Fibroblast of skin of right biceps (primary cell): Measurements from ENCODE around the gene SUSD2.

ENCODE experiments used
- DNase-seq: peaks from one replicate; pipeline ENCODE4 v3.0.0-alpha.2; 2013

Gene SUSD2

DNA sequence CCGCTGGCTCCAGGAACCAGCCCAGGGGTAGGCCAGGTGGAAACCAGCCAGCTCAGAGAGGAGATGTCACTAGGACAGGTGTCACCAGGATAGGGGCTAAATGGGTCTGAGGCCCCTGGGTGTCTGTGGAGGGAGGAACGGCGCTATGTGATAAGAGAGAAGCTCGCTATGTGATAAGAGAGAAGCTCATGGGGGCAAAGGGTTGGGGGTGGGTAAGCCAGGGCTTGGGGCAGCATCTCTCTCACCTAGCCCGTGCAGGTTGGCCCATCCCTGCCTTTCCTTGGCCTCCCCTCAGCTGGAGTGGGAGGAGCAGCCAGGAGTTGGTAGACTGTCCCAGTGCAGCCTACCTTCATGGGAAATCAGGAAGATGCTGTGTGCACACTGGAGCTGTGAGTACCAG, 26.5 kb upstream of the SUSD2 start:
- no peak for DNase-seq

DNA sequence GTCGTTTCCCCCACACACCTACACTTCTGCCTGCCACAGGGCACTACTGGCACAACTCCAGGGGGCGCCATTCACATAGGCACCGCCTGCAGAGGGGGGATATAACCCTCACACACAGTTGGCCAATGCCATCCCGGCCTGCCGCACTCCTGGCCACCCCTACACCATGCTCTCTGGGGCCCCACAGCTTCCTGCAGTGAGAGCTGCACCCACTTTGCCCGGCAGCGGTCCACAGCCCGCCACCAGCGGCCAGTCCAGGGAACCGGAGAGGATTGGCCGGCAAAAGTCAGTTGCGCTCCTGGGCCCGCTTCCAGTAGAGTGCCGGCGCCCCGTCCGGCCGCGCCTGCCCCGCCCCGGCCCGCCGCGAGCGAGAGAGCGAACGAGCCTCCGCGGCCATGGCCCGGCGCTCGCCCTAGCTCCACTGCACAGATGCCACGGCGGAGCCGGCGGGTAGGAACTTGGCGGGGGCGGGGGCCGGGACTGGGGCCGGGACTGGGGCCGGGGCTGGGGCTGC, 25.6 kb upstream of the SUSD2 start:
- peak; percentile 55 for DNase-seq

DNA sequence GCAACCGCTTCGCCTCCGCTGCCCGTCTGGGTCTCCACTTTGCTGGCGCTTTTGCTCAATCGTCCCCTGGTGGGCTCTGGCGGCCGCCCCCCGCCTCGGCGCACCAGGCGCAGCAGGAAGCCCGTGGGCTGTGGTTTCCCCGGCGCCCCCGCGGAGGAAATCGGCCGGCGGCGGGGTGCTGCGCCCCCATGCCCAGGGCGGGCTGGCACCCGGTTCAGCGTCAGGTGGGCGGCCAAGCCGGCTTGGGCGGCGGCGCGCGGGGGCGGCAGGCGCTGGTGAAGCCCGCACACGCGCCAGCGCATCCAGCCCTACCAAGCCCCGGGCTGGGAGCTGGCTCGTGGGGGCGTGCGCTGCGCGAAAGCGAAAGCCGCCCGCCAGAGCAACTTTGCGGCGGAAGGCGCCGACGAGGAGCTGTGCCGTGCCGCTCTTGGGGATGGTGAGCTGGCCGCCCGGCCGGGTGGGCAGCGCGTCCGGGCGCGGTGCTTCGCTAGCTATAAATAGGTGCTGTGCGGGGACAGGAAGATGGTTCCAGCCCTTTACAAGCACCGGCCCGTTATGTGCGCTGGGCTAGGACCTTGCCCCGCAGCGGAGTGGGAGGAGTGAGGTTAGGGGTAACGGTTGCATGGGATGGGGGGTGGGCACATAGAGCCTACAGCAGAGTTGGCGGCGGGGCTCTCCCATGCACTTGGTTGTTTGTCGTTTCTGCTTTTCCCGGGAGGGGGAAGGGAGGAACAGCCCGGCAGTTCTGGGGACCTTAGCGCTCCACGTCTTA, 25.0 kb upstream of the SUSD2 start:
- DNase-seq = peak; percentile 53

GRCh38 chr22:24156913-24157821, 24.1 kb upstream of the SUSD2 start:
- DNase-seq = peak; percentile 80

DNA sequence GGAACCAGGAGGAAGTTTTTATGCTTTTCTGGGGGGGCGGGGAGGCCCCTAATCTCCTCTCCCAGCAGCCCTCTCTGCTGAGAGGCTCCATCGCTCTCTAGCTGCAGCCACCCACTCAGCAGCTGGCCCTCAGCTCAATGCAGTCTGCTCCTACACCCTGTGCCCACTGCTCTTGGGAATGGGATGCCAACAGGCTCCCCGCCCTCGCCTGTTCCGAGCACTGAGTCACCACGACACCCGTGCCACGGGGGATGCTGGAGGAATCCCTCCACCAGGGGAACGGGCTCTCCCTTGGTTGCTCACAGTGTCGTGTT, 23.5 kb upstream of the SUSD2 start:
- no peak for DNase-seq

- no peak for DNase-seq
These were observed 21.6 kb upstream of the SUSD2 start for GRCh38 chr22:24159650-24160049.

- DNase-seq = no peak
These were observed 20.7 kb upstream of the SUSD2 start for GRCh38 chr22:24160546-24160945.

- DNase-seq = no peak
These were observed 19.8 kb upstream of the SUSD2 start for GRCh38 chr22:24161485-24161884.

GRCh38 chr22:24161909-24162308, 19.4 kb upstream of the SUSD2 start:
- no peak for DNase-seq

DNA sequence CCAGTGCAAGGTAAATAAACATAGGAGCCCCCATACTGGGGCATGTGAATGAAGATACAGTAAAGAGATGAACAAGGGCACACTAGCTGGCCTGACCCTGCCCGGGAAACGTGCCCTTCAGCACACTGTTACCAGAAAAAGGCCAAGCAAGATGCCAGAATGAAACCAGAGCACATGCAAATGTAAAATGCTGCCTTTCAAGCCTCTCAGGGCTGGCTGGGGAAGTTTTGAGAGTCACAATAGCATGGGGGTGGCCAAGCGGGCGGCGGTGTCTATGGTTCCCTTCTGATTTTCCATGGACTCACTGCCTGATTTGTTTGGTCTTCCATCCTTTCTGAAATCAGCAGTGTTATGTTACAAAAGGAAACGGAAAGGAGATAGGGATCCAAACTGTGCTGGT, 18.9 kb upstream of the SUSD2 start:
- no peak for DNase-seq

GRCh38 chr22:24164243-24164642, 17.0 kb upstream of the SUSD2 start:
- DNase-seq = no peak

DNA sequence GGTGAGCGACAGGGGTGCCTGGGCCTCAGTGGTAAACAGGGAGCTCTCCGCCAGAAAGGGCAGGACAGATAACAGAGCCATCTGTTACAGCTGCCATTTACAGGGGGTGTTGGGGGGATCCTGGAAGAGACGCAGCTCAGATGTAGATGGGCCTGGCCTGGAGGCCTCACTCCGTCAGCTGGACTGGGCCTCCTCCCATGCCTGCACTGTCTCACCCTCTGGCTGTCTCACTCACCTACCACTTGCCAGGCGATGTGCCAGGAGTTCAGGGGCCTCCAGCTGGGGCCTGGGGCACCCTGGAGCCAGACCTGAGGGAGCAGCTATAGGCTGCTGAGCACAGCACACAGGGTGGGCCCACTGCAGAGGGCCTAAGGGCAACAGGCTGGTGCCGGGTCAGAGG, 16.3 kb upstream of the SUSD2 start:
- no peak for DNase-seq

DNA sequence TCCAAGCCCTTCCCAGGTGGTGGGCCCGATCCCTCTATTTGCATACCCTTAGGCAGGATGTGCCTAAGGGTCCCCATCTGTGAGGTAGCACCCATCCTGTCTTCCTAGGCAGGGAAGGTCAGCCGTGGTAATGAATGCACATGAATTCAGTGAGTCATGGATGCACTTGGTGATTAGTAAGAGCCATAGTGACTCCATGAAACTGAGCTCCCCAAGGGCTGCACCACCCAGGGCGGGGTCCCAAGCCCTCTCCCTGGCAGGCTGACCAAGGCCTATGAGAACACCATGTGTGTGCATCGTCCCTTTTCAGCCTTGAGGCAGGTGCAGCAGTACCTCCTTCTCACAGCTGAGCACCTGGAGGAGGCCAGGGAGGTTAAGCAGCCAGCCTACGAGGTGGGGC, 15.6 kb upstream of the SUSD2 start:
- peak; percentile 28 for DNase-seq

DNA sequence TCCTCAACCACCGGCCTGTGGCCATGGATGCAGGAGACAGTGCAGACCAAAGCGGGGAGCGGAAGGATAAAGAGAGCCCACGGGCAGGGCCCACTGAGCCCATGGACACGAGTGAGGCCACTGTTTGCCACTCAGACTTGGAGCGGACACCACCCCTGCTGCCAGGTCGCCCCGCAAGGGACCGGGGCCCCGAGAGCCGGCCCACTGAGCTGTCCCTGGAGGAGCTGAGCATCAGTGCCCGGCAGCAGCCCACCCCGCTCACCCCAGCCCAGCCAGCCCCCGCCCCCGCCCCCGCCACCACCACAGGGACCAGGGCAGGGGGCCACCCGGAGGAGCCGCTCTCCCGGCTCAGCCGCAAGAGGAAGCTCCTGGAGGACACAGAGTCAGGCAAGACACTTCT, 14.5 kb upstream of the SUSD2 start:
- no peak for DNase-seq

- no peak for DNase-seq
These were observed 11.7 kb upstream of the SUSD2 start for GRCh38 chr22:24169439-24170058.

DNA sequence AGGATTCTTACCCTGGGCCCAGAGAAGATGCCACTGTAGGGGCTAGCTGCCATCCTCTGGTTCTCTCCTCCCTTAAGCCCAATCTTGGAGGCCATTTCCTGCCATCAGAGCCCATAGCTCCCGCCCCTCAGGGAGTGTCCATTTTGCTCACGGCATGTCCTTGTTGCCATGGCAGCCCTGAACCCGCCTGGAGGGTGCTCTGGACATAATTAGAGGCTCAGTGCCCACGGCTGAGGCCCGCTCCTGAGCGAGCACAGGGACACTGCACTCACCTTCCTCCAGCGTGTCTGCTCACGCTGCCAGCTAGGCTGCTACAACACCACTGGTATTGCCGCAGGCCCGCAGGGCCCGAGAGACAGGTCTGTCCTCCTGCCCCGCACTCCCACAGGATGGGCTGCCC, 11.1 kb upstream of the SUSD2 start:
- DNase-seq = no peak

DNA sequence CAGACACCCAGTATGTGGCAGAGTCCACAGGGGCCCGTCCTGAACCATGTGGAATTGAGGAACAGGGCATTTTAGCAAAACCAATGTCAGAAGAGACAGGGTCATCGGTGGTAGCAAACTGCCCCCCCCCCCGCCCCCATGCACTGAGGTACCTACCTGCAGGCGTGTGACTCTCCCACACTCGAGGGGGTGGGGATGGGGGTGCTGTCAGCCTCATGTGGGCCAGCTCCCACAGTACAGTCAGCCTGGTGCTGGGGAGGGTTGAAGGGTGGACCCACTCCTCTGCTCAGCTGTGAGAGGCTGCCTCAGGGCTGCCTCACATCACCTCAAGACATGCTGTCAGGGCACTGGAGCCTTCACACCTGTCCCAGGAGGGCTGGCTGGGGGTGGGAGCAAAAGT, 10.7 kb upstream of the SUSD2 start:
- no peak for DNase-seq

DNA sequence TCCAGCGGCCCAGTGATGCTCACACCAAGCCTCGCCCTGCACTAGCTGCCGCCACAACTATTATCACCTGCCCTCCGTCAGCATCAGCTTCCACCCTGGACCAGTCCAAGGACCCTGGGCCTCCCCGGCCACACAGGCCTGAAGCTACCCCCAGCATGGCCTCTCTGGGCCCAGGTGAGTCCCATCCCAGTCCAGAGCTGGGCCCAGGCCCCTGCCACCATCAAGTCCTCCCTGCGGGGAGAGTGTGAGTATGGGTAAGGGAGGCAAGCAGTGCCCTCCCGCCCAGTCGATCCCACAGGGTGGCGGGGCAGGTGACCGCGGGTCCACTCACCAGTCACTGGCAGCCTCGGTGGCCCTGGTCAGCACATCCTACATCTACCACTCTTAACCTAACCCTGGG, 9.5 kb upstream of the SUSD2 start:
- no peak for DNase-seq

GRCh38 chr22:24175160-24175808, 6.0 kb upstream of the SUSD2 start:
- peak; percentile 67 for DNase-seq

DNA sequence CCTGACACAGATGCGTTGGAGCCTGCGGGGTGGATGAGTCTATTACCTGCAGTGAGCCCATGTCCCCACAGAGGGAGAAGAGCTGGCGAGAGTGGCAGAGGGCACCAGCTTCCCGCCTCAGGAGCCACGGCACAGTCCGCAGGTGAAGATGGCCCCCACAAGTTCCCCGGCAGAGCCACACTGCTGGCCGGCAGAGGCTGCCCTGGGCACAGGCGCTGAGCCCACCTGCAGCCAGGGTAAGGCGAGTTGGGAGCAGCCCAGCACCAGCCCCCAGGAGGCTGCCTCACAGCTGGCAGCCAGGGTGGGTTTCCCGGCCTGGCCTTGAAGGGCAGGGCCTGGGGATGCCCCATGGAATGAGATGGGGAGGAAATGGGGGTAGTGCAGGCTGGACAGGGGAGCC, 5.2 kb upstream of the SUSD2 start:
- DNase-seq = no peak

DNA sequence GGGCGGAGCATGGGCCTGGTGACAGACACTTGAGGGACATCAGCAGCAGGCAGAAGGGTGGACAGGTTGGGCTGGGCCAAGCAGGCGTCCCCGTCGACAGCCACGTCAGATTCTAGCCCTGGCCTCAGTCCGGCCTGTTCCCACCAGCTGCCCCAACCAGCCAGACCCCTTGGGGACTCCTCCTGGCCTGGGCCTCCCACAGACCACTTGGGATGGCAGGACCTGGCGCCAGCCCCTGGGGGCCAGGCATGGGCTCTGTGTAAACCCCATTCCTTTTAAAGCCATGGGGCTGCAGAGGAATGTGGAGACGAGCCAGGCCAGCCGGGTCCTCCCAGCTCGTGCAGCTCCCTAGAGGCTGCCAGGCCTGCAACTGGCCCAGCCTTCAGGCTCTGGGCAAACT, 4.7 kb upstream of the SUSD2 start:
- no peak for DNase-seq

DNA sequence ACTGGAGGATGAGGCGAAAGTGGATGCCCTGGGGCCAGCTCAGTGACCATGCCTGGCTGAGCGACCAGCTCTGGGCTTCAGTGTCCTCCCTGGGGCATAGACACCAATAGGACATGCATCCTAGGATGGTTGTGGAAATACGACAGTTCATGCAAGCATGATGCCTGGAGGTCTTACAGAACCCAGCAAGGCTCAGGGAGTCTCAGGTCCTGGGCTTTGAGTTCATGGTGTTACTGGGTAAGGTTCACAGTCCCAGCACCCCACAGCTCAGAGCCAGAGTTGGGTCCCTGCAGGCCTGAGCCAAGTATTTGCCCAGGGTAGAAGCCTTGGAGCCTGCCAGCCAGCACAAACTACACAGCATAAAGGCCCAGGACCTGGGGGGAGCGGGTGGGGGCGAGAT, 4.2 kb upstream of the SUSD2 start:
- no peak for DNase-seq

DNA sequence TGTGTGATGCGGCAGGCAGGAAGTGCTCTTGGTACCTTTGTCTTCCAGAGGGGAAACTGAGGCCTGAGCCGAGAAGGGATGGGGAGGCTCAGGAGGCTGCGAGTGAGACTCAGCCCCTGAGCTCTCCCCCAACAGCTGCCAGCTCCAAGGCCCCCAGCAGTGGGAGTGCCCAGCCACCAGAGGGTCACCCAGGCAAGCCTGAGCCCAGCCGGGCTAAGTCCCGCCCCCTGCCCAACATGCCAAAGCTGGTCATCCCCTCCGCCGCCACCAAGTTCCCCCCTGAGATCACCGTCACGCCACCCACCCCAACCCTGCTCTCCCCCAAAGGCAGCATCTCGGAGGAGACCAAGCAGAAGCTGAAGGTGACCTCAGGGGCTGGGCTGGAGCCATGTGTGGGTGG, 3.8 kb upstream of the SUSD2 start:
- no peak for DNase-seq
